IMR-90 (cell line): ENCODE data around the gene EFNB2. TPM values are rescaled to one million over a fixed set of nuclear protein-coding genes. Genes with fewer than 3 reads are reported as not detected.

Source experiments
- ATAC-seq: fragments of 200-7000 bp; cut with Tn5 transposase; 2 replicates; pipeline ENCODE4 v1.9.1; 2020; ENCODE audit warnings: low read depth, mild to moderate bottlenecking, moderate library complexity
- BruUV-seq: library from RNA; stranded (reverse); fragments of 400-500 nt; replicated peaks from 2 replicates; lab custom pipeline; 2021; lab: Mats Ljungman, UMichigan
- CTCF ChIA-PET: fragments of 300-600 bp; formaldehyde crosslinking; extraction: SDS; loops from one replicate; lab custom pipeline; 2021; ENCODE audit warnings: antibody characterized with exemption; lab: Yijun Ruan, JAX
- POLR2A ChIA-PET: fragments of 300-600 bp; sonication (Branson Sonifier 250); formaldehyde crosslinking; loops from one replicate; lab custom pipeline; 2022; ENCODE audit warnings: antibody characterized with exemption; ENCODE audit not compliant: unreplicated experiment; lab: Charles Lee
- DNase-seq: peaks from one replicate; pipeline ENCODE4 v3.0.0; 2013
- H2AFZ ChIP-seq: replicated peaks from 2 replicates; pipeline ENCODE3; 2013; ENCODE audit warnings: low read length, mild to moderate bottlenecking; ENCODE audit not compliant: poor library complexity
- H2AK5ac ChIP-seq: 2 replicates; pipeline ENCODE4 v1.6.1; 2013; ENCODE audit warnings: low read depth, low read length, inconsistent platforms
- H2AK9ac ChIP-seq: replicated peaks from 2 replicates; pipeline ENCODE3; 2013; ENCODE audit warnings: mild to moderate bottlenecking, low read depth, low read length, moderate library complexity; ENCODE audit not compliant: poor library complexity
- H2BK120ac ChIP-seq: 2 replicates; pipeline ENCODE4 v1.6.1; 2013; ENCODE audit warnings: low read depth, low read length, inconsistent platforms
- H2BK15ac ChIP-seq: 3 replicates; pipeline ENCODE4 v1.6.1; 2013; ENCODE audit warnings: low read depth, low read length, inconsistent platforms
- H2BK20ac ChIP-seq: 2 replicates; pipeline ENCODE4 v1.6.1; 2013; ENCODE audit warnings: low read depth, mild to moderate bottlenecking, inconsistent platforms, low read length, moderate library complexity
- H2BK5ac ChIP-seq: 2 replicates; pipeline ENCODE4 v1.6.1; 2013; ENCODE audit warnings: mild to moderate bottlenecking, low read depth, low read length, inconsistent platforms; ENCODE audit not compliant: poor library complexity, severe bottlenecking
- H3K14ac ChIP-seq: replicated peaks from 2 replicates; pipeline ENCODE4 v1.6.1; 2013; ENCODE audit warnings: low read depth, low read length, inconsistent platforms
- H3K18ac ChIP-seq: 2 replicates; pipeline ENCODE4 v1.6.1; 2013; ENCODE audit warnings: low read depth, low read length, control low read depth
- H3K23ac ChIP-seq: 2 replicates; pipeline ENCODE4 v1.6.1; 2013; ENCODE audit warnings: low read depth, low read length, inconsistent platforms
- H3K27ac ChIP-seq: 2 replicates; pipeline ENCODE4 v1.5.1; 2013; ENCODE audit warnings: mild to moderate bottlenecking, control low read depth, low read length; ENCODE audit not compliant: insufficient read depth
- H3K27me3 ChIP-seq: 2 replicates; pipeline ENCODE4 v1.6.1; 2013; ENCODE audit warnings: low read length; ENCODE audit not compliant: control insufficient read depth, insufficient read depth
- H3K36me3 ChIP-seq: 2 replicates; pipeline ENCODE4 v1.6.1; 2013; ENCODE audit warnings: low read length, mixed read lengths; ENCODE audit not compliant: control insufficient read depth, insufficient read depth
- H3K4ac ChIP-seq: 2 replicates; pipeline ENCODE4 v1.6.1; 2013; ENCODE audit warnings: low read depth, low read length, inconsistent platforms
- H3K4me1 ChIP-seq: 2 replicates; pipeline ENCODE4 v1.6.1; 2013; ENCODE audit warnings: low read length, mixed read lengths; ENCODE audit not compliant: control insufficient read depth, insufficient read depth
- H3K4me2 ChIP-seq: 2 replicates; pipeline ENCODE4 v1.6.1; 2013; ENCODE audit warnings: low read depth, mild to moderate bottlenecking, control low read depth, low read length, moderate library complexity
- H3K4me3 ChIP-seq: 2 replicates; pipeline ENCODE4 v1.5.1; 2013; ENCODE audit warnings: low read depth, mild to moderate bottlenecking, control low read depth, low read length, moderate library complexity; ENCODE audit not compliant: insufficient read depth
- H3K56ac ChIP-seq: 2 replicates; pipeline ENCODE4 v1.6.1; 2013; ENCODE audit warnings: low read length, inconsistent platforms; ENCODE audit not compliant: insufficient read depth; ENCODE audit errors: extremely low read depth
- H3K79me1 ChIP-seq, 2 experiments: 2 replicates each; pipeline ENCODE4 v1.6.1; 2013; ENCODE audit warnings: low read length in 2 of 2, inconsistent platforms in 1 of 2, low read depth in 1 of 2
- H3K9ac ChIP-seq: 2 replicates; pipeline ENCODE4 v1.6.1; 2013; ENCODE audit warnings: low read depth, low read length, control low read depth
- H3K9me1 ChIP-seq: 2 replicates; pipeline ENCODE4 v1.6.1; 2013; ENCODE audit warnings: low read length, inconsistent platforms; ENCODE audit not compliant: insufficient read depth
- H3K9me3 ChIP-seq: 2 replicates; pipeline ENCODE4 v1.6.1; 2013; ENCODE audit warnings: low read length; ENCODE audit not compliant: control insufficient read depth, insufficient read depth
- H4K20me1 ChIP-seq: 2 replicates; pipeline ENCODE4 v1.6.1; 2013; ENCODE audit warnings: low read length, inconsistent platforms; ENCODE audit not compliant: insufficient read depth
- H4K5ac ChIP-seq: 2 replicates; pipeline ENCODE4 v1.6.1; 2013; ENCODE audit warnings: mild to moderate bottlenecking, low read depth, low read length, control low read depth
- H4K8ac ChIP-seq, 2 experiments: 2 replicates each; pipeline ENCODE4 v1.6.1; 2013; ENCODE audit warnings: low read depth in 2 of 2, low read length in 2 of 2, control low read depth in 1 of 2, inconsistent platforms in 1 of 2
- H4K91ac ChIP-seq: 2 replicates; pipeline ENCODE4 v1.6.1; 2013; ENCODE audit warnings: low read depth, low read length, inconsistent platforms; ENCODE audit not compliant: insufficient read depth
- BHLHE40 ChIP-seq: fragments of 150-350 bp; IDR thresholded peaks from 2 replicates; pipeline ENCODE4 v1.6.1; 2016; ENCODE audit warnings: mild to moderate bottlenecking, low read depth, low read length
- MAFK ChIP-seq: IDR thresholded peaks from 2 replicates; pipeline ENCODE4 v1.6.1; 2012; ENCODE audit warnings: low read depth, low read length, improper control_type of control experiment
- MXI1 ChIP-seq: IDR thresholded peaks from 2 replicates; pipeline ENCODE4 v1.6.1; 2012; ENCODE audit warnings: low read depth, mild to moderate bottlenecking, low read length, moderate library complexity, borderline replicate concordance
- POLR2A ChIP-seq: IDR thresholded peaks from 2 replicates; pipeline ENCODE4 v1.6.1; 2012; ENCODE audit warnings: mild to moderate bottlenecking, low read depth, low read length
- RAD21 ChIP-seq: IDR thresholded peaks from 2 replicates; pipeline ENCODE4 v1.6.1; 2012; ENCODE audit warnings: low read length, improper control_type of control experiment
- SMC3 ChIP-seq: fragments of 150-350 bp; IDR thresholded peaks from 2 replicates; pipeline ENCODE4 v1.6.1; 2016; ENCODE audit warnings: low read depth, mild to moderate bottlenecking, antibody characterized with exemption, low read length, moderate library complexity
- USF2 ChIP-seq: fragments of 150-350 bp; IDR thresholded peaks from 2 replicates; pipeline ENCODE4 v1.6.1; 2017; ENCODE audit warnings: mild to moderate bottlenecking, antibody characterized with exemption, low read length, low read depth
- WGBS, 2 experiments: methylation state at CpG; one replicate each; pipeline versions ENCODE4 v1.1.5 to v1.1.7; 2013; ENCODE audit warnings: missing lambda C conversion rate in 2 of 2; ENCODE audit not compliant: insufficient read length in 1 of 2; ENCODE audit errors: extremely low coverage in 2 of 2; 5-methylcytosine and 5-hydroxymethylcytosine counted together
- dilution Hi-C: fragments of 300-500 bp; cut with HindIII; formaldehyde crosslinking; loops from one replicate; pipeline ENCODE4 v1.14.3; 2018; ENCODE audit warnings: low sequenced_read_pairs; ENCODE audit not compliant: unreplicated experiment
- in situ Hi-C: fragments of 300-500 bp; cut with MboI; formaldehyde crosslinking; loops from 3 replicates; pipeline ENCODE4 v1.14.3; 2019; ENCODE audit warnings: low sequenced_read_pairs, inconsistent platforms, mixed read lengths
- intact Hi-C: fragments of 100-400 bp; cut with micrococcal nuclease; formaldehyde crosslinking; loops from 2 replicates; pipeline ENCODE4 v1.10.0; 2022
- polyA plus RNA-seq, 3 experiments: library from polyadenylated mRNA; depleted of rRNA; stranded (reverse); fragments of >200 nt; gene quantifications; 2 replicates each; pipeline ENCODE4 v1.2.3, GENCODE V29; 2012; ENCODE audit warnings: low replicate concordance in 1 of 3
- total RNA-seq: library from RNA; depleted of rRNA; stranded (reverse); fragments of >200 nt; gene quantifications from 2 replicates; pipeline ENCODE4 v1.2.3, GENCODE V29; 2012
- TF ChIP-seq, protein P1 (sequence below): conservative IDR thresholded peaks from 2 replicates; pipeline ENCODE4 v1.5.1; 2012; ENCODE audit warnings: mild to moderate bottlenecking, low read depth, low read length, improper control_type of control experiment

EFNB2 gene
- total and polyA plus RNA-seq, 2 of the 4 experiments (the other 2 are of a cell fraction) = 5.4 to 6.0 TPM

- intact Hi-C loops = loop anchor here (5.0 to 10.0 kb wide), 4 partner anchors 1086 to 1393 kb away; no protein-coding TSS in a partner anchor
- POLR2A ChIA-PET = no interaction called here
- CTCF ChIA-PET = no interaction called here
Measured at GRCh38 chr13:106530171-106530851, 5.2 kb downstream of the EFNB2 start.

More at GRCh38 chr13:106530171-106530851, 5.2 kb downstream of the EFNB2 start:
- no TSS peak for BruUV-seq
- no CpG with 5 or more reads among the region's 11 CpGs for WGBS, 2 experiments
- H3K27me3 ChIP-seq = no peaks in the 10 kb centered on the region
- no peak overlapping the region for H4K91ac ChIP-seq
- in situ Hi-C loops = loop anchor here (10.0 to 25.0 kb wide), 4 partner anchors 1093 to 1956 kb away; no protein-coding TSS in a partner anchor
- H2AK5ac ChIP-seq = no peak overlapping the region
- no peak overlapping the region for H4K8ac ChIP-seq
- no peak overlapping the region for H2AK9ac ChIP-seq
- H3K14ac ChIP-seq = no peak overlapping the region
- H3K9ac ChIP-seq = no peak overlapping the region
- H3K18ac ChIP-seq = no peak overlapping the region
- H2BK15ac ChIP-seq = no peak overlapping the region
- H3K9me3 ChIP-seq = no peaks in the 10 kb centered on the region
- no peak overlapping the region for H3K4me3 ChIP-seq
- no peak overlapping the region for H2AFZ ChIP-seq
- ATAC-seq = no peak
- no peak overlapping the region for H4K5ac ChIP-seq
- H4K20me1 ChIP-seq = no peaks in the 10 kb centered on the region
- H3K56ac ChIP-seq = no peak overlapping the region
- no peak overlapping the region for H3K23ac ChIP-seq
- no peak overlapping the region for H2BK5ac ChIP-seq
- dilution Hi-C loops = no loop called here
- no peak overlapping the region for H3K4ac ChIP-seq
- no peaks in the 10 kb centered on the region for H3K36me3 ChIP-seq
- H3K4me1 ChIP-seq = peaks cover 5% of the 10 kb centered on the region; the same call in 1 of the 2 replicates
- H2BK20ac ChIP-seq = no peak overlapping the region
- no peak overlapping the region for H3K4me2 ChIP-seq
- peaks cover 15 to 39% of the 10 kb centered on the region in 2 experiments; a peak in 3 of 4 replicates for H3K79me1 ChIP-seq
- TF ChIP-seq MAFK = no peak
- no peak for TF ChIP-seq POLR2A
- no peak for TF ChIP-seq RAD21
- TF ChIP-seq SMC3 = no peak
- TF ChIP-seq BHLHE40 = no peak
- TF ChIP-seq MXI1 = no peak
- TF ChIP-seq, protein P1, sequence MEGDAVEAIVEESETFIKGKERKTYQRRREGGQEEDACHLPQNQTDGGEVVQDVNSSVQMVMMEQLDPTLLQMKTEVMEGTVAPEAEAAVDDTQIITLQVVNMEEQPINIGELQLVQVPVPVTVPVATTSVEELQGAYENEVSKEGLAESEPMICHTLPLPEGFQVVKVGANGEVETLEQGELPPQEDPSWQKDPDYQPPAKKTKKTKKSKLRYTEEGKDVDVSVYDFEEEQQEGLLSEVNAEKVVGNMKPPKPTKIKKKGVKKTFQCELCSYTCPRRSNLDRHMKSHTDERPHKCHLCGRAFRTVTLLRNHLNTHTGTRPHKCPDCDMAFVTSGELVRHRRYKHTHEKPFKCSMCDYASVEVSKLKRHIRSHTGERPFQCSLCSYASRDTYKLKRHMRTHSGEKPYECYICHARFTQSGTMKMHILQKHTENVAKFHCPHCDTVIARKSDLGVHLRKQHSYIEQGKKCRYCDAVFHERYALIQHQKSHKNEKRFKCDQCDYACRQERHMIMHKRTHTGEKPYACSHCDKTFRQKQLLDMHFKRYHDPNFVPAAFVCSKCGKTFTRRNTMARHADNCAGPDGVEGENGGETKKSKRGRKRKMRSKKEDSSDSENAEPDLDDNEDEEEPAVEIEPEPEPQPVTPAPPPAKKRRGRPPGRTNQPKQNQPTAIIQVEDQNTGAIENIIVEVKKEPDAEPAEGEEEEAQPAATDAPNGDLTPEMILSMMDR = no peak
- no peak for TF ChIP-seq USF2
- no peak overlapping the region for H3K27ac ChIP-seq
- H3K9me1 ChIP-seq = no peaks in the 10 kb centered on the region
- no peak overlapping the region for H2BK120ac ChIP-seq
- no peak for DNase-seq
